LNCAP (cell line): ENCODE data around the gene LOC128125822.

Experiments
- TF ChIP-seq, protein P1 (sequence below): fragments of 450-650 bp; IDR thresholded peaks from 2 replicates; pipeline ENCODE4 v1.5.1; 2017; ENCODE audit warnings: mild to moderate bottlenecking

LOC128125822 gene

DNA sequence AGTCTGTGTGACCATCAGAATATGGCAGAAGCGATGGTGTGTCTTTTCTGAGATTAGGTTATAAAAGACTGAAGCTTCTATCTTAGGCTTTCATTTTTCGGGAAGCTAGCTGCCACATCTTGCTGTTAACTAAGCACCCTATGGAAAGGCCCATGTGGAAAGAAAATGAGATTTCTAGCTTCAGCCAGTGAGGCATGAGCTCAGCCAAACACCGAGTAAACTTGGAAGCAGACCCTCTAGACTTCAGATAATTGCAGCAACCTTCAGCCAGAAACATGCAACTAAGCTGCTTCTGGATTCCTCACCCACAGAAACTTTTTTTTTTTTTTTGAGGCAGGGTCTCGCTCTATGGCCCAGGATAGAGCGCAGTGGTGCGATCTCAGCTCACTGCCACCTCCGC lies 20.6 kb downstream of the LOC128125822 start:
- TF ChIP-seq, protein P1, sequence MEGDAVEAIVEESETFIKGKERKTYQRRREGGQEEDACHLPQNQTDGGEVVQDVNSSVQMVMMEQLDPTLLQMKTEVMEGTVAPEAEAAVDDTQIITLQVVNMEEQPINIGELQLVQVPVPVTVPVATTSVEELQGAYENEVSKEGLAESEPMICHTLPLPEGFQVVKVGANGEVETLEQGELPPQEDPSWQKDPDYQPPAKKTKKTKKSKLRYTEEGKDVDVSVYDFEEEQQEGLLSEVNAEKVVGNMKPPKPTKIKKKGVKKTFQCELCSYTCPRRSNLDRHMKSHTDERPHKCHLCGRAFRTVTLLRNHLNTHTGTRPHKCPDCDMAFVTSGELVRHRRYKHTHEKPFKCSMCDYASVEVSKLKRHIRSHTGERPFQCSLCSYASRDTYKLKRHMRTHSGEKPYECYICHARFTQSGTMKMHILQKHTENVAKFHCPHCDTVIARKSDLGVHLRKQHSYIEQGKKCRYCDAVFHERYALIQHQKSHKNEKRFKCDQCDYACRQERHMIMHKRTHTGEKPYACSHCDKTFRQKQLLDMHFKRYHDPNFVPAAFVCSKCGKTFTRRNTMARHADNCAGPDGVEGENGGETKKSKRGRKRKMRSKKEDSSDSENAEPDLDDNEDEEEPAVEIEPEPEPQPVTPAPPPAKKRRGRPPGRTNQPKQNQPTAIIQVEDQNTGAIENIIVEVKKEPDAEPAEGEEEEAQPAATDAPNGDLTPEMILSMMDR, result no peak

DNA sequence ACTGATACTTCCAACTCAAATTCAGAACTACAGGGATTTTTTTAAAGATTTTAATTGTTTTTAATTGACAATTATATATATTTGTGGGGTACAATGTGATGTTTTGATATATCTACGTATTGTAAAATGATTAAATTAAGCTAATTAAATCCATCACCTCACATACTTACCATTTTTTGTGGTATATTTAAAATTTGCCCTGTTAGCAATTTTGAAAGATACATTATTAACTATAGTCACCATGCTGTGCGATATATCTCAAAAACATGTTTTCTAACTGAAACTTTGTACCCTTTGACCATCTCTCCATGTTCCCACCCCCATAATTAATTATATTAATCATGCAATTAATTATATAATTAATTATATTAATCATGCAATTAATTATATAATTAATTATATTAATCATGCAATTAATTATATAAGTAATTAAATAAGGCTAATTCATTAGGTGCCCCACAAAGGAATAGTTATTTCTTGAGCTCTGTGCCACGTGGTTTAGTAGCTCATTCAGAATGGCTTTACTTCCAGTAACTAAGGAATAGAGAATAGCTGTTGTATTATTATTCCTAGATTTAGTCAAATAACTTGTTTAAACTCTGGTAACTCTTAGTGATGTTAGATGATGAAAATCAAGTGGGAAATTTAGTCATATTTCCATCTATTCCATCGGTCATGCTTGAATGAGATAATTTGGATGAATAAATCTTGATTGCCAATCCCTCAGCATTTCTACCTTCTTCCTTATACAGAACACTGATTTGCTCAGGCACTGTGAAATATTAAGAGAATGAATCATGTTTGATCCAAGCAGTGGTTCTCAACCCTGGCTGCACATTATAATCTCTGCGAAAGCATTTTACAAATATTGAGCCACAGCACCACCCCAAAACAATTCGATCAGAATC lies 25.1 kb downstream of the LOC128125822 start:
- TF ChIP-seq, protein P1, result no peak

DNA sequence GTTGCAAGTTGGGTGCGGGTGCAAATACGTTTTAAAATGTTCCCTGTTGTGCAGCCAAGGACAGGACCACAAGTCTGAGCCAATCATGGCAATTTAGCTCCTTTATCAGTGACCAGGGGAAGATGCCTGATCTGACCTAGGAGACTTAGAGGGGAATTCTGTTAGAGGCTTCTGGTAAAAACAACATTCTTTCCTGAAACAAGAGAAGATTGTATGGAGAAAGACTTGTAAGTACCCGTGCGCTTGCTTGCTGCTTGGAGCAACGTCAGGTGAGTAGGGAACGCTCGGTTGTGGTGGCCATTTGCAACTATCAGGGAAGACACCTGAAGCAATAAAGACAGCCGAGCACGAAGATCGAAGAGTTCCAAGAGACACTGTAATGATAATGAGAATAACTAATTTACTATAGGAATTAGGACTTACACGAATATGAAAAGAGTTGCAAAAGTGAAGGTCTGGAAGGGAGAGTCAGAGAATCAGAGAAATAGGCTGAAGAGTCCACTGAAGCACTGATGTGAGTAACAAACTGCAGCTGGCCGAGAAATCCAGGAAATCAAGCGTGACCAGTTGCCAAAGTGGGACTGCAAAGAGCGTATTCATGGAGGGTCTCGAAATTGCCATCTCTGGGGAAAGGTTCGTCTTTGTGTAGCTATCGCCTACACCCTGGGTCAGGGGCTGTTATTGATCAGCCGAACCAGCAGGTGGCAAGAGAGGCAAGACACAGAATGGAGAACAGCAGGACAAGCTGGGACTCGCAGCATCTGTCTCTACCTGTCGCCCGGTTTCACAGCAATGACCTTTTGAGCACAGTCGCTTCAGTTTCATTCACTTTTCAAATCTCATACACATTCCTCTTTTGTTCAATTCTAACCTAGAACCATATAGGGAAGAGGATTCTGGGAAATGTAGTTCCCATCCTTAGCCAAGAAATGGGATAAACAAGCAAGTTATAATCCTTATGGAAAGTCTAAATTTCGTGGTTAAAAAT lies 26.1 kb downstream of the LOC128125822 start:
- TF ChIP-seq, protein P1, result peak; percentile 83

DNA sequence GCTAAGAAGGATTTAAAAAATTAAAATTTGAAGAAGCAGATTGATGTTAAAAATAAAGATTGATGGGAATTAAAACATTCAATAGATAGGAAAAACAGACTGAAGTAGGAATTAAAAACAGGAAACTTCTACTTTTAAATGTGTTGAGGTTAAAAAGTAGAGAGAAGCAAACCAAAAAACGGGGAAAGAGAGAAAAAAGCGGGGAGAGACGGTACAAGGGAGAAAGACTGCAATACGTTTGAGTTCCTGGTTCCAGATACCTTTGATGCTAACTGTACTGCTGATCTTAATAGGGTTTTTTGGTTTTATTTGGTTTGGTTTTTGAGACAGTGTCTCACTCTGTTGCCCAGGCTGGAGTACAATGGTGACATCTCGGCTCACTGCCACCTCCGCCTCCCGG lies 27.0 kb downstream of the LOC128125822 start:
- TF ChIP-seq, protein P1, result no peak

DNA sequence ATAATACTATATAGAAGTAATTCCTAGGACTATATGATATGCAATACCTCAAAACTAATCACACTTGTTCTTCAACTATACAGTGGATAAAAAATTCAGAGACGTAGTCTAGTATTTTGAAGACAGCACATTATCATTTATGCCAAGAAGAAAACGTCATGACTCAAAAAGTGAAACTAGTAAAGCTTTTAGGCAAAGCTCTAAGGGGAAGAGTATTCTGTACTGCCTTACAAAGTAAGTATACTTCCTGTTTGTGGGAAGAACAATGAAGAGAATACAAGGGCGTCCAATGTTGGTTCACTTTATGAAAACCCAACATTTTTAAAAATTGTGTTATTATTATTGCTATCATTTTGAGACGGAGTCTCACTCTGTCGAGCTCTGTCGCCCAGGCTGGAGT lies 27.9 kb downstream of the LOC128125822 start:
- TF ChIP-seq, protein P1, result no peak

DNA sequence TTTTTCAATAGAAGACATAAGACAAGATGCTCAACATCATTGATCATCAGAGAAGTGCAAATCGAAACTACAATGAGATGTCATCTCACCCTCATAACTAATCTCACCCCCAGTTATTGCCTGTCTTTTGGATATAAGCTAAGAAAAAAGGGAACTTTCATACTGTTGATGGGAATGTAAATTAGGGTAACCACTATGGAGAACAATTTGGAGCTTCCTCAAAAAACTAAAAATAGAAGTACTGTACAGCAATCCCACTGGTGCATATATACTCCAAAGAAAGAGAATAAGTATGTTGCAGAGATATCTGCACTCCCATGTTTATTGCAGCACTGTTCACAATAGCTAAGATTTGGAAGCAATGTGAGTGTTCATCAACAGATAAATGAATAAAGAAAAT lies 37.0 kb downstream of the LOC128125822 start:
- TF ChIP-seq, protein P1, result no peak

DNA sequence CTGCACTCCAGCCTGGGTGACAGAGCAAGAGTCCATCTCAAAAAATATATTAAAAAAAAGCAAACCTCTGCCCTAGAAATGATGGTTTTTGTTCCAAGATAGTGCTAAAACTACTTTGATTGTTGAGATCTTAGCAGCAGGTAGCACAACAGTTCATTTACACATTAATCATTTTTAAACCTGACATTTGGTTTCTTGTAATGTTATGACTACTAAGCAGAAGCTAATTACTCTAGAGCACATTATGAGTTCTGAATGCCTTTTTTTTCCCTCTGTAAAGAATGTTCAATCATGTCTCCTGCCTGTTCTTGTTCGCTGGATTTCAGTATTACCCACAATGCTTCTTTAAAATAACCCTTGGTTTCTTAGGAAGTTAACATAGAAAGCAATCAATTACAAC lies 38.7 kb downstream of the LOC128125822 start:
- TF ChIP-seq, protein P1, result no peak
